ENCODE results near the gene ZFPL1.
A peak's percentile ranks its signal among the peaks of the same experiment; 100 is the strongest.
"Not testable (repeated sequence)": the region's sequence is repeated elsewhere in the genome, so short reads cannot be mapped to it uniquely, and the experiment has no call there.

Gene ZFPL1

DNA sequence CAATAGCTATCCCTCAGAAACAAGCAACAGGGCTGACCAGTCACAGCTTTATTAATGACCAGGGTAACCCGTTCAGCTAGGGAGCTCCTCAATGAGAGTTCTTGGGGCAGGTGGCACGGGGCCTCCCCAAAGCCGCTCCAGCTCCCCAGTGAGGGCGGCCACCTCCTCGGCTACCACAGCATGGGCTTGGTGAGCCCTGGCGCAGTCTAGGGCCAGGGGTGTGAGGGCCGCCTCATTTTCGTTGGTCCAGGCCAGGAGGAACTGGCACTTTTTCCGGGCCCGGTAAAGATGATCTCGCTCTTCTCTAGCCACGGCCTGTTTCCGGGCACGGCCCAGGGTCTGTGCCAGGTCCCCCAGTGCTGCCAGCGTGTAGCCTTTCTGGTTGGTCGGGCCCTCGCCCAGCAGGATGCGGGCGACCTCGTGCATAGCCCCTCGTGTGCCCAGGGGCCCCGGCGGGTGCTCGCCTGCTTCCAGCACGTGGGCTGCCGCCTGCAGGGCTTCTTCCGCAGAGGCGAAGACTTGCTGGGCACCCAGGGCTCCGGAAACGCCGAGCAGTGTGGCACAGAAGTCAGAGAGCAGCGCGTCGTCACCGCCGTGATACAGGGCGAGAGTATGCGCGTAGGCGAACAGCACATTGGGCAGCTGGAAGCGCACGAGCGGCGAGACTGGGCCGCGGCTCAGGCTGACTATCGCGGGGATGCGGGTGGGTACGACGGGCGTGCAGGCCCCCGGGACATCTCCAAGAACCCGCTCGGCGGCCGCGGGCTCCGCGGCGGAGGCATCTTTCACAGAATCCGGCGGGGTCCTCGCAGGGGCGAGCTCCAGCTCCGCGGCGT, 32.6 kb downstream of the ZFPL1 start:
- in situ Hi-C loops (cut with MboI; ENCODE audit: low sequenced_read_pairs, unreplicated experiment) = no loop called here
- DNase-seq (ENCODE audit: low spot score) = peak; percentile 34
- TF ChIP-seq, protein P1, sequence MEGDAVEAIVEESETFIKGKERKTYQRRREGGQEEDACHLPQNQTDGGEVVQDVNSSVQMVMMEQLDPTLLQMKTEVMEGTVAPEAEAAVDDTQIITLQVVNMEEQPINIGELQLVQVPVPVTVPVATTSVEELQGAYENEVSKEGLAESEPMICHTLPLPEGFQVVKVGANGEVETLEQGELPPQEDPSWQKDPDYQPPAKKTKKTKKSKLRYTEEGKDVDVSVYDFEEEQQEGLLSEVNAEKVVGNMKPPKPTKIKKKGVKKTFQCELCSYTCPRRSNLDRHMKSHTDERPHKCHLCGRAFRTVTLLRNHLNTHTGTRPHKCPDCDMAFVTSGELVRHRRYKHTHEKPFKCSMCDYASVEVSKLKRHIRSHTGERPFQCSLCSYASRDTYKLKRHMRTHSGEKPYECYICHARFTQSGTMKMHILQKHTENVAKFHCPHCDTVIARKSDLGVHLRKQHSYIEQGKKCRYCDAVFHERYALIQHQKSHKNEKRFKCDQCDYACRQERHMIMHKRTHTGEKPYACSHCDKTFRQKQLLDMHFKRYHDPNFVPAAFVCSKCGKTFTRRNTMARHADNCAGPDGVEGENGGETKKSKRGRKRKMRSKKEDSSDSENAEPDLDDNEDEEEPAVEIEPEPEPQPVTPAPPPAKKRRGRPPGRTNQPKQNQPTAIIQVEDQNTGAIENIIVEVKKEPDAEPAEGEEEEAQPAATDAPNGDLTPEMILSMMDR (IDR thresholded peaks at IDR 0.05; ENCODE audit: borderline replicate concordance, control extremely low read depth, extremely low read depth, insufficient read depth, missing control alignments) = no peak

DNA sequence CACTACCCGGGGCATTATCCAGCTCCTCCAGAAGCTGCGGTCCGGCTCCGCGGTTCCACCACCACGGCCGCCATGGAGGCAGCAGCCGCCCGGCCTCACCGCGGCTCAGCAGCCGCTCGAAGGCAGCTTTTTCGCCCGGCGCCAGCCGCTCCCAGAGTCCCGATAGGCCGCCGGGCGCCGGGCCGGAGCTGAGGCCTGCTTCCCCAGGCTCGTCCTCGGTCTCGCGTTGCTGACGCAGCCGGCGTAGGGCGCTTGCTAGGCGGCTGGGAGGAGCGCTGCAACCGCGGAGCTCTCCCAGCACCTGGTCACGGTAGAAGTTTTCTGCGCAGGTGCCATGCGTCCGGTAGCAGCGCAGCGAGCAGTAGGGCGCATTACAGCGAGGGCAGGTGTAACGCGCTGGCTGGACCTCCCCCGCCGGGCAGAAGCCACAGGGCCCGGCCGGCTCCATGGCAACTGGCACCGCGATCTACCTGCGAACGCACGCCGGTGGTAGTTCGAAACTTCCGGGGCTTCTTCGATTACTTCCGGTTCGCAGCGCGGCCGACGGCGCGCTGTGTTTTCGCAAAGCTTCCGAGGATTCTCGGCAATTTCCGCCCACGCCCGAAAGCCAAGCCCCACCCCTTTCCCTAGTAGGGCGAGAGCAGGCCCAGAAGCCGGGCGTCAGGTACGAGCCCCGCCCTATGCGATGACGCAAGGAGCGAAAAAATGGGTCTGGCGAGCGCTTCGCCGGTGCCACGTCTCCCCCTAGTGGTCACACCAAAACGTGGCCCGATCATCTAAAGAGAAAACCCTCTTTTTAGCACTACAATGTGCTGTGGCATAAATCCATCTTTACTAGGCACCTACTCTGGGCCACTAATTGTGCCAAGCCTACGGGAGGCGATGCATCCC, 33.4 kb downstream of the ZFPL1 start, which contains the start of gene ZNHIT2:
ZNHIT2 (minus strand) TSS at position 496 of the 891 bp plus-strand sequence; CDS start at position 448, 48 bp downstream.
- TF ChIP-seq, protein P1 (IDR thresholded peaks at IDR 0.05; ENCODE audit: borderline replicate concordance, control extremely low read depth, extremely low read depth, insufficient read depth, missing control alignments) = peak; percentile 68
- in situ Hi-C loops (cut with MboI; ENCODE audit: low sequenced_read_pairs, unreplicated experiment) = no loop called here
- DNase-seq (ENCODE audit: low spot score) = peak; percentile 96

DNA sequence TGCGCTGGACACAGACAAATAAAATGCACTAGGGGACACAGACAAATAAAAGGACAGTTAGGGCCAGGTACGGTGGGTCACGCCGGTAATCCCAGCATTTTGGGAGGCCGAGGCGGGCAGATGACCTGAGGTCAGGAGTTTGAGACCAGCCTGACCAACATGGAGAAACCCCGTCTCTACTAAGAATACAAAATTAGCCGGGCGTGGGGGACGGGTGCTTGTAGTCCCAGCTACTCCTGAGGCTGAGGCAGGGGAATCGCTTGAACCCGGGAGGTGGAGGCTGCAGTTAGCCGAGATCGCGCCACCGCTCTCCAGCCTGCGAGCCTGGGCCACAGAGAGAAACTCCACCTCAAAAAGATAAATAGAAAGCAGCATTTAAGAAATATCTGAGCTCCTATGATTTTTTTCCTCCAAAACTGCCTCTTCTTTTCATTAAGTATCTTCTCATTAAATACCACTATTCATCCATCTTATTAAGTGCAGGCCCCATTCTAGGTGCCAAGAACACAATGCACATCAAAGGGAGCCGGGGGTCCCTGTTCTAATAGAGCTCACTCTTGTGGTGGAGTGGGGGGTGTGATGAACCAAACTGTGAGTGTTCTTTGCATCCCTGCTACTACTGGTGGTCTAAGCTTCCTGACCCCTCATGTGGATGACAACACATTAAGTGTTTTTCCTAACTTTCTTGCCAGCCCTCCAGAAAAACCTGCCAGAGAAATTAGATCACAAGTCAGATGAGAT, 34.2 kb downstream of the ZFPL1 start:
- DNase-seq (ENCODE audit: low spot score) = no peak
- in situ Hi-C loops (cut with MboI; ENCODE audit: low sequenced_read_pairs, unreplicated experiment) = no loop called here

DNA sequence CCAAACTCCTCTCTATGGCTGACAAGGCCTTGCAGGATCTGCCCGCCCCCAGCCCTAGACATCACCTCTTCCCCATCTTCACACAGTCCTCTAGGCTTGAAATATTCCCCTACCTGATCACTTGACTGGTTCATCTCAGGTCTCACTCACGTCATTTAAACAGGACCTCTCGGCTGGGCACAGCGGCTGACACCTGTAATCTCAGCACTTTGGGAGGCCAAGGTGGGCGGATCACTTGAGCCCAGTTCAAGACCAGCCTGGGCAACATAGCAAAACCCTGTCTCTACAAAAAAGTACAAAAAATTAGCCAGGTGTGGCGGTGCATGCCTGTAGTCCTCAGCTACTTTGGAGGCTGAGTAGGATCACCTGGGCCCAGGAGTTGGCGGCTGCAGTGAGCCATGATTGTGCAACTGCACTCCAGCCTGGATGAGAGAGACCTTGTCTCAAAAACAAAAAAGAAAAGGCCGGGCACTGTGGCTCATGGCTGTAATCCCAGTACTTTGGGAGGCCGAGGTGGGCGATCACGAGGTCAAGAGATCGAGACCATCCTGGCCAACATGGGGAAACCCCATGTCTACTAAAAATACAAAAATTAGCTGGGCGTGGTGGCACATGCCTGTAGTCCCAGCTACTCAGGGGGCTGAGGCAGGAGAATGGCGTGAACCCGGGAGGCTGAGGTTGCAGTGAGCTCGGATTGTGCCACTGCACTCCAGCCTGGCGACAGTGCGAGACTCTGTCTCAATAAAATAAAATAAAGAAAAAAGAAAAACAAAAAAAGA, 35.1 kb downstream of the ZFPL1 start:
- DNase-seq (ENCODE audit: low spot score); in situ Hi-C loops (cut with MboI; ENCODE audit: low sequenced_read_pairs, unreplicated experiment): not testable (repeated sequence)

More for the DNA sequence above, 34.2 kb downstream of the ZFPL1 start:
- TF ChIP-seq, protein P1 (IDR thresholded peaks at IDR 0.05; ENCODE audit: borderline replicate concordance, control extremely low read depth, extremely low read depth, insufficient read depth, missing control alignments) = no peak

DNA sequence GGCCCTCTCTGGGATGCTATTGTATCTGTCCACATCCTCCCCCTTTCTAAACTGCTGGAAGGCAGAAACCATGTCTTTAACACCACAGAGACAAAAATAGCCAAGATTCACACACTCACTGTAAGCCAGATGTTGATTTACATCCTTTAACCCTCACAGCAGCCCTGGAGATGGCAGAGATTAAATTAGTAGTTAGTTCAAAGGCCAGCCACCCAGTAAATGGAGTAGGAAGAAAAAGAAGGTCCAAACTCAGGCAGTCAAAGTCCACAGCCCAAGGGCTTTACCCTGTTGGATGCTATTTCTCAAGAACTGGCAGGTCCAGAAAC, 35.6 kb downstream of the ZFPL1 start:
- in situ Hi-C loops (cut with MboI; ENCODE audit: low sequenced_read_pairs, unreplicated experiment) = no loop called here
- no peak for DNase-seq (ENCODE audit: low spot score)
- TF ChIP-seq, protein P1 (IDR thresholded peaks at IDR 0.05; ENCODE audit: borderline replicate concordance, control extremely low read depth, extremely low read depth, insufficient read depth, missing control alignments) = no peak

DNA sequence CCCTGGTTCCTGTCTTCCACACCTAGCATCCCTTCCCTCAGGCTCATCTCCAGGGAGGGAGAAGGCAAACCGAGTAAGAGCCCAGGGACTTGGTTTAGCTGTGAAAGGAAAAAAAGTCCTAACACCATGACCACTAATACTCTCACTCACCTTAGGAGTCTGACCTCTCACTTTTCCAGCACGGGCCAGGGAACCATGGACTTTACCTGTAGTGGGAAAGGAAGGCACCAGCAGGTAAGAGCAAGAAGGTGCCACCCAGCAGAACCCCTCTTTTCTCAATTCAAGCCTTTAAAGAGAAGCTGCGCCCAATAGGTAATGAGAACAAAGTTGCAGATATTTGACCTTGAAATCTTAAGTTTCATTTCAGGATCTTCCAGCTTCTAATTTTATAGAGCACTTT, 36.8 kb downstream of the ZFPL1 start:
- in situ Hi-C loops (cut with MboI; ENCODE audit: low sequenced_read_pairs, unreplicated experiment) = no loop called here
- TF ChIP-seq, protein P1 (IDR thresholded peaks at IDR 0.05; ENCODE audit: borderline replicate concordance, control extremely low read depth, extremely low read depth, insufficient read depth, missing control alignments) = no peak
- DNase-seq (ENCODE audit: low spot score) = no peak
